ENCODE results near the gene MDFIC. TPM values are rescaled to one million over a fixed set of nuclear protein-coding genes. Genes with fewer than 3 reads are reported as not detected.

MDFIC gene
- total RNA-seq, 4 donors from 2014 or later: 50.3 to 89.5 (median 58.1) TPM

GRCh38 chr7:114956702-114957101 lies 34.8 kb downstream of the MDFIC start:
- no peak overlapping the region for H3K4me3 ChIP-seq (replicated peaks in 1 of 3)
- no peaks in the 10 kb centered on the region for H3K27me3 ChIP-seq
- peaks cover 5 to 6% of the 10 kb centered on the region in 2 donors for H3K4me1 ChIP-seq
- no peaks in the 10 kb centered on the region for H3K36me3 ChIP-seq
- DNase-seq: no peak
- intact Hi-C loops (cut with DNase I): no loop called here
- no peak overlapping the region for H3K27ac ChIP-seq
- no peak for TF ChIP-seq CTCF (IDR thresholded peaks at IDR 0.05)
- no peak for TF ChIP-seq POLR2A (IDR thresholded peaks at IDR 0.05)
- H3K9me3 ChIP-seq: no peaks in the 10 kb centered on the region

GRCh38 chr7:114957444-114957843 lies 35.5 kb downstream of the MDFIC start:
- 95 to 97% methylated on average over 1 of the region's 1 CpG for WGBS, 2 donors
- H3K36me3 ChIP-seq: no peaks in the 10 kb centered on the region
- intact Hi-C loops (cut with DNase I): no loop called here
- no peak for DNase-seq
- no peak overlapping the region for H3K4me3 ChIP-seq (replicated peaks in 1 of 3)
- TF ChIP-seq POLR2A (IDR thresholded peaks at IDR 0.05) (no peak), CTCF (IDR thresholded peaks at IDR 0.05) (no peak)
- no peaks in the 10 kb centered on the region for H3K9me3 ChIP-seq
- H3K4me1 ChIP-seq: peaks cover 0 to under 1% of the 10 kb centered on the region in 2 donors
- no peak overlapping the region for H3K27ac ChIP-seq
- no peaks in the 10 kb centered on the region for H3K27me3 ChIP-seq

GRCh38 chr7:114959931-114960330 lies 38.0 kb downstream of the MDFIC start:
- intact Hi-C loops (cut with DNase I): no loop called here
- Histone ChIP-seq H3K9me3 (no peaks in the 10 kb centered on the region), H3K27me3 (no peaks in the 10 kb centered on the region), H3K4me1 (no peaks in the 10 kb centered on the region), H3K27ac (no peak overlapping the region), H3K4me3 (replicated peaks in 1 of 3) (no peak overlapping the region), H3K36me3 (no peaks in the 10 kb centered on the region)
- no peak for DNase-seq
- no peak for TF ChIP-seq POLR2A (IDR thresholded peaks at IDR 0.05)
- TF ChIP-seq CTCF (IDR thresholded peaks at IDR 0.05): no peak
- WGBS, 2 donors: 87 to 92% methylated on average over 3 of the region's 3 CpGs

GRCh38 chr7:114962441-114962840 lies 40.5 kb downstream of the MDFIC start:
- H3K27ac ChIP-seq: no peak overlapping the region
- no peak for DNase-seq
- WGBS, 2 donors: 72 to 73% methylated on average over 3 of the region's 3 CpGs
- no peaks in the 10 kb centered on the region for H3K9me3 ChIP-seq
- no peaks in the 10 kb centered on the region for H3K4me1 ChIP-seq
- TF ChIP-seq CTCF (IDR thresholded peaks at IDR 0.05) (no peak), POLR2A (IDR thresholded peaks at IDR 0.05) (no peak)
- H3K27me3 ChIP-seq: no peaks in the 10 kb centered on the region
- H3K4me3 ChIP-seq (replicated peaks in 1 of 3): no peak overlapping the region
- intact Hi-C loops (cut with DNase I): no loop called here
- no peaks in the 10 kb centered on the region for H3K36me3 ChIP-seq

- Histone ChIP-seq H3K4me1 (no peaks in the 10 kb centered on the region), H3K9me3 (no peaks in the 10 kb centered on the region), H3K36me3 (no peaks in the 10 kb centered on the region), H3K27me3 (no peaks in the 10 kb centered on the region), H3K4me3 (replicated peaks in 1 of 3) (no peak overlapping the region), H3K27ac (no peak overlapping the region)
- WGBS, 2 donors: 86 to 89% methylated on average over 2 of the region's 2 CpGs
- TF ChIP-seq CTCF (IDR thresholded peaks at IDR 0.05): no peak
- intact Hi-C loops (cut with DNase I): no loop called here
- DNase-seq: no peak
These were observed 44.3 kb downstream of the MDFIC start for GRCh38 chr7:114966156-114966555.

All from thyroid gland (tissue), 4 donors.